Body of pancreas (tissue), 4 donors: Measurements from ENCODE around the gene IGSF8. TPM values are rescaled to one million over a fixed set of nuclear protein-coding genes. Genes with fewer than 3 reads are reported as not detected.
A peak's percentile ranks its signal among the peaks of the same experiment; 100 is the strongest.

Experiments used
- ATAC-seq: fragments of 150-250 bp; one replicate; pipeline ENCODE4 v1.9.1; 2016
- DNase-seq, 4 donors: peaks; one replicate each; pipeline ENCODE4 v3.0.0-alpha.2; 2019
- H3K27ac ChIP-seq, 4 donors: fragments of 200-600 bp; sonication (generic); 1 replicate in 3 of 4; 2 replicates in 1 of 4; pipeline versions ENCODE4 v1.5.1 to v1.6.1; 2016 to 2019; ENCODE audit warnings: mild to moderate bottlenecking in 1 of 4, mixed read lengths in 1 of 4, moderate library complexity in 1 of 4
- H3K27me3 ChIP-seq, 2 donors: fragments of 200-600 bp; sonication (generic); one replicate each; pipeline ENCODE4 v1.6.0; 2016; ENCODE audit warnings: mild to moderate bottlenecking in 1 of 2
- H3K36me3 ChIP-seq, 2 donors: fragments of 200-600 bp; sonication (generic); replicated peaks in 1 of 2; 2 replicates each; pipeline ENCODE4 v1.5.1; 2016; ENCODE audit warnings: low read depth in 2 of 2; ENCODE audit not compliant: insufficient read depth in 1 of 2
- H3K4me1 ChIP-seq: fragments of 200-600 bp; sonication (generic); one replicate; pipeline ENCODE4 v1.6.0; 2016
- H3K4me3 ChIP-seq, 2 donors: fragments of 200-600 bp; sonication (generic); 1 replicate in 1 of 2; 2 replicates in 1 of 2; pipeline ENCODE4 v1.5.1; 2016 to 2019
- H3K9me3 ChIP-seq, 3 donors: fragments of 200-600 bp; sonication (generic); 1 replicate in 2 of 3; 2 replicates in 1 of 3; pipeline ENCODE4 v1.5.1; 2016
- POLR2A ChIP-seq, 3 donors: fragments of 450-650 bp; IDR thresholded peaks; one replicate each; pipeline ENCODE4 v1.6.1; 2016; ENCODE audit warnings: antibody characterized with exemption in 3 of 3, mild to moderate bottlenecking in 2 of 3
- WGBS, 2 donors: methylation state at CpG; one replicate each; pipeline ENCODE4 v1.1.5; 2017; 5-methylcytosine and 5-hydroxymethylcytosine counted together
- intact Hi-C: fragments of 100-400 bp; cut with DNase I; formaldehyde crosslinking; loops from one replicate; pipeline ENCODE4 v1.15.1; 2023
- total RNA-seq, 2 donors: library from RNA; depleted of rRNA; stranded (reverse); fragments of >200 nt; gene quantifications; one replicate each; pipeline ENCODE4 v1.1.0, GENCODE V29; 2016
- TF ChIP-seq, protein P1 (sequence below), 7 experiments: fragments of 450-650 bp in 4 of 7; fragments of 200-600 bp in 3 of 7; sonication (generic) in 3 of 7; IDR thresholded peaks; one replicate each; pipeline ENCODE4 v1.5.1; 2016 to 2019; ENCODE audit warnings: antibody characterized with exemption in 7 of 7

The IGSF8 gene
- total RNA-seq: 10 to 100 TPM; 18.4 to 46.8 TPM

- TF ChIP-seq, protein P1, sequence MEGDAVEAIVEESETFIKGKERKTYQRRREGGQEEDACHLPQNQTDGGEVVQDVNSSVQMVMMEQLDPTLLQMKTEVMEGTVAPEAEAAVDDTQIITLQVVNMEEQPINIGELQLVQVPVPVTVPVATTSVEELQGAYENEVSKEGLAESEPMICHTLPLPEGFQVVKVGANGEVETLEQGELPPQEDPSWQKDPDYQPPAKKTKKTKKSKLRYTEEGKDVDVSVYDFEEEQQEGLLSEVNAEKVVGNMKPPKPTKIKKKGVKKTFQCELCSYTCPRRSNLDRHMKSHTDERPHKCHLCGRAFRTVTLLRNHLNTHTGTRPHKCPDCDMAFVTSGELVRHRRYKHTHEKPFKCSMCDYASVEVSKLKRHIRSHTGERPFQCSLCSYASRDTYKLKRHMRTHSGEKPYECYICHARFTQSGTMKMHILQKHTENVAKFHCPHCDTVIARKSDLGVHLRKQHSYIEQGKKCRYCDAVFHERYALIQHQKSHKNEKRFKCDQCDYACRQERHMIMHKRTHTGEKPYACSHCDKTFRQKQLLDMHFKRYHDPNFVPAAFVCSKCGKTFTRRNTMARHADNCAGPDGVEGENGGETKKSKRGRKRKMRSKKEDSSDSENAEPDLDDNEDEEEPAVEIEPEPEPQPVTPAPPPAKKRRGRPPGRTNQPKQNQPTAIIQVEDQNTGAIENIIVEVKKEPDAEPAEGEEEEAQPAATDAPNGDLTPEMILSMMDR (IDR thresholded peaks at IDR 0.05): no peak
- TF ChIP-seq POLR2A (IDR thresholded peaks at IDR 0.05): peak; percentile 34 to 64 (median 42)
- H3K9me3 ChIP-seq: no peaks in the 10 kb centered on the region
- H3K36me3 ChIP-seq: no peaks in the 10 kb centered on the region
- intact Hi-C loops: no loop called here
- peak; percentile 82 to 95 (median 94) for DNase-seq
- peak within 1 kb of the TSS; percentile 91 to 99 (median 96) for H3K27ac ChIP-seq
- H3K4me3 ChIP-seq: peak within 1 kb of the TSS; percentile 71 to 79
- H3K27me3 ChIP-seq: no peaks in the 10 kb centered on the region
- ATAC-seq: peak; percentile 77
- WGBS, 2 donors: 0% methylated on average over 8 to 59 of the region's 64 CpGs
- peaks cover 63% of the 10 kb centered on the region for H3K4me1 ChIP-seq
These were observed at the start of gene IGSF8 for GRCh38 chr1:160097911-160098851. Gene IGSF8 (minus strand): TSS chr1:160098619. CDS start chr1:160098472, 147 bp downstream.

GRCh38 chr1:160148121-160148520 lies 49.7 kb upstream of the IGSF8 start:
- ATAC-seq: no peak
- Histone ChIP-seq H3K27ac (no peak overlapping the region), H3K9me3 (no peaks in the 10 kb centered on the region), H3K4me1 (no peaks in the 10 kb centered on the region), H3K4me3 (no peak overlapping the region), H3K27me3 (no peaks in the 10 kb centered on the region), H3K36me3 (no peaks in the 10 kb centered on the region)
- TF ChIP-seq, protein P1 (IDR thresholded peaks at IDR 0.05): no peak
- no peak for TF ChIP-seq POLR2A (IDR thresholded peaks at IDR 0.05)
- intact Hi-C loops: no loop called here
- DNase-seq: no peak
- WGBS, 2 donors: 86 to 93% methylated on average over 3 of the region's 3 CpGs

DNA sequence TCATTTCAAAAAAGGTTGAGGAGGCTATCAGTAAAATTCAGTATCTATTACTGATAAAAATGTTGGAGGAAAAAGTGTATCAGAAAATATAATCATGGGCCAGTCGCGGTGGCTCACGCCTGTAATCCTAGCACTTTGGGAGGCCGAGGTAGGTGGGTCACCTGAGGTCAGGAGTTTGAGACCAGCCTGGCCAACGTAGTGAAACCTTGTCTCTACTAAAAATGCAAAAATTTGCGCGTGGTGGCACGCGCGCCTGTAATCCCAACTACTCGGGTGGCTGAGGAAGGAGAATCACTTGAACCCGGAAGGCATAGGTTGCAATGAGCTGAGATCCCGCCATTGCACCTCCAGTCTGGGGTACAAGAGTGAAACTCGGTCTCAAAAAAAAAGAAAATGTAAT lies 47.7 kb upstream of the IGSF8 start:
- ATAC-seq: no peak
- TF ChIP-seq POLR2A (IDR thresholded peaks at IDR 0.05): no peak
- TF ChIP-seq, protein P1 (IDR thresholded peaks at IDR 0.05): no peak
- WGBS, 2 donors: 89 to 90% methylated on average over 14 of the region's 14 CpGs
- Histone ChIP-seq H3K9me3 (no peaks in the 10 kb centered on the region), H3K36me3 (no peaks in the 10 kb centered on the region), H3K4me1 (no peaks in the 10 kb centered on the region), H3K4me3 (no peak overlapping the region), H3K27ac (no peak overlapping the region), H3K27me3 (no peaks in the 10 kb centered on the region)
- DNase-seq: no peak
- intact Hi-C loops: no loop called here

DNA sequence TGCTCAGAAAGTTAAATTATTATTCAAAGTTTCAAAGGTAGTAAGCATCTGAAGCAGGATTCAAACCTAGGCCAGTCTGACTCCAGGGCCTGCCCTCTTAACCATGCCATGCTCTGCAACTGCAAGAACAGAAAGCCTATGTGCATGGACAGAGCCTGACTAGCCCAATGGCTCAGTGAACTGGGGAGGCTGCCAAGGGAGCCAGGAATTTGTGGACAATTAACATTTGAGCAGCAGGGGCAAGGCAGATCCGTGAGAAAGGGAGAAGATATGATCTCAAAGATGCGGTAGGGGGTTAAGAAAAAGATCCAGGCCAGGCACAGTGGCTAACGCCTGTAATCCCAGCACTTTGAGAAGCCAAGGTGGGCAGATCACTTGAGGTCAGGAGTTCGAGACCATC lies 46.5 kb upstream of the IGSF8 start:
- H3K4me3 ChIP-seq: no peak overlapping the region
- no peak overlapping the region for H3K27ac ChIP-seq
- no peak for TF ChIP-seq POLR2A (IDR thresholded peaks at IDR 0.05)
- TF ChIP-seq, protein P1 (IDR thresholded peaks at IDR 0.05): no peak
- ATAC-seq (no peak), DNase-seq (no peak)
- H3K36me3 ChIP-seq: no peaks in the 10 kb centered on the region
- WGBS, 2 donors: 56 to 76% methylated on average over 4 of the region's 4 CpGs
- H3K4me1 ChIP-seq: no peaks in the 10 kb centered on the region
- intact Hi-C loops: no loop called here
- H3K27me3 ChIP-seq: no peaks in the 10 kb centered on the region
- H3K9me3 ChIP-seq: no peaks in the 10 kb centered on the region
